GM21825 (cell line): Measurements from ENCODE around the gene BMAL1.
A peak's percentile ranks its signal among the peaks of the same experiment; 100 is the strongest.

Source experiments
- ATAC-seq: cut with Tn5 transposase; IDR thresholded peaks from one replicate; pipeline ENCODE4 v1.9.1; 2021; ENCODE audit warnings: mild to moderate bottlenecking, moderate library complexity; ENCODE audit not compliant: unreplicated experiment

The BMAL1 gene

GRCh38 chr11:13338427-13339069 lies 61.0 kb downstream of the BMAL1 start:
- ATAC-seq, result no peak

GRCh38 chr11:13339195-13340153 lies 61.9 kb downstream of the BMAL1 start:
- no peak for ATAC-seq

GRCh38 chr11:13341026-13341425 lies 63.4 kb downstream of the BMAL1 start:
- ATAC-seq, result no peak

GRCh38 chr11:13343067-13343466 lies 65.5 kb downstream of the BMAL1 start:
- peak; percentile 44 for ATAC-seq

- ATAC-seq, result peak; percentile 44
Observed at GRCh38 chr11:13343931-13344717, 66.5 kb downstream of the BMAL1 start.

GRCh38 chr11:13344818-13345217 lies 67.2 kb downstream of the BMAL1 start:
- no peak for ATAC-seq

GRCh38 chr11:13346470-13346869 lies 68.9 kb downstream of the BMAL1 start:
- ATAC-seq, result no peak

GRCh38 chr11:13347901-13348300 lies 70.3 kb downstream of the BMAL1 start:
- ATAC-seq, result no peak

- ATAC-seq, result no peak
Observed at GRCh38 chr11:13348305-13348704, 70.7 kb downstream of the BMAL1 start.

- ATAC-seq, result no peak
Observed at GRCh38 chr11:13349046-13349445, 71.5 kb downstream of the BMAL1 start.

- no peak for ATAC-seq
Observed at GRCh38 chr11:13349581-13349980, 72.0 kb downstream of the BMAL1 start.

- ATAC-seq, result no peak
Observed at GRCh38 chr11:13352711-13353110, 75.1 kb downstream of the BMAL1 start.

GRCh38 chr11:13354335-13354734 lies 76.7 kb downstream of the BMAL1 start:
- ATAC-seq, result no peak

- no peak for ATAC-seq
Observed at GRCh38 chr11:13355191-13355590, 77.6 kb downstream of the BMAL1 start.

GRCh38 chr11:13357232-13357631 lies 79.6 kb downstream of the BMAL1 start:
- no peak for ATAC-seq

- ATAC-seq, result no peak
Observed at GRCh38 chr11:13358596-13359270, 81.1 kb downstream of the BMAL1 start.

GRCh38 chr11:13362596-13363109 lies 85.1 kb downstream of the BMAL1 start:
- no peak for ATAC-seq

GRCh38 chr11:13364388-13364787 lies 86.8 kb downstream of the BMAL1 start:
- no peak for ATAC-seq

GRCh38 chr11:13366266-13367026 lies 88.9 kb downstream of the BMAL1 start:
- no peak for ATAC-seq

GRCh38 chr11:13367115-13367514 lies 89.5 kb downstream of the BMAL1 start:
- ATAC-seq, result no peak
